Neural cell (in vitro differentiated cells): Measurements from ENCODE around the gene SH3RF3. TPM values are rescaled to one million over a fixed set of nuclear protein-coding genes. Genes with fewer than 3 reads are reported as not detected.

Source experiments
- H2AFZ ChIP-seq: fragments of 200-600, 300-800 bp; sonication (generic), shearing (Covaris generic); 2 replicates; pipeline ENCODE4 v1.6.0; 2014; ENCODE audit warnings: low read depth, mild to moderate bottlenecking, antibody characterized with exemption, low read length, moderate library complexity
- H3F3A ChIP-seq: fragments of 200-600 bp; shearing (Covaris generic); 2 replicates; pipeline ENCODE4 v1.6.1; 2016; ENCODE audit warnings: mild to moderate bottlenecking, moderate library complexity, mixed read lengths, antibody characterized with exemption, low read length; ENCODE audit not compliant: insufficient read depth, poor library complexity, severe bottlenecking
- H3K27ac ChIP-seq: fragments of 200-600, 300-800 bp; sonication (generic), shearing (Covaris generic); 2 replicates; pipeline ENCODE4 v1.5.1; 2014; ENCODE audit warnings: mild to moderate bottlenecking, low read length, moderate library complexity
- H3K27me3 ChIP-seq: fragments of 300-800, 200-600 bp; sonication (generic), shearing (Covaris generic); 2 replicates; pipeline ENCODE4 v1.6.0; 2014; ENCODE audit warnings: mild to moderate bottlenecking, low read depth, low read length, moderate library complexity; ENCODE audit not compliant: insufficient read depth
- H3K36me3 ChIP-seq: fragments of 300-800, 200-600 bp; sonication (generic), shearing (Covaris generic); 2 replicates; pipeline ENCODE4 v1.5.1; 2014; ENCODE audit warnings: mild to moderate bottlenecking, antibody characterized with exemption, low read length, moderate library complexity; ENCODE audit not compliant: insufficient read depth
- H3K4me2 ChIP-seq: fragments of 300-800, 200-600 bp; sonication (generic), shearing (Covaris generic); 2 replicates; pipeline ENCODE4 v1.6.0; 2014; ENCODE audit warnings: mild to moderate bottlenecking, low read length
- H3K4me3 ChIP-seq: fragments of 300-800, 200-600 bp; sonication (generic), shearing (Covaris generic); 2 replicates; pipeline ENCODE4 v1.5.1; 2014; ENCODE audit warnings: mild to moderate bottlenecking, low read length, moderate library complexity
- H3K79me2 ChIP-seq: fragments of 200-600 bp; shearing (Covaris generic); replicated peaks from 2 replicates; pipeline ENCODE4 v1.6.0; 2014; ENCODE audit warnings: mild to moderate bottlenecking, low read length, moderate library complexity; ENCODE audit not compliant: insufficient read depth
- H3K9ac ChIP-seq: fragments of 300-800, 200-600 bp; sonication (generic), shearing (Covaris generic); 2 replicates; pipeline ENCODE4 v1.6.1; 2016; ENCODE audit warnings: mild to moderate bottlenecking, low read length, mixed read lengths
- H3K9me2 ChIP-seq: fragments of 200-600 bp; shearing (Covaris generic); 2 replicates; pipeline ENCODE4 v1.6.1; 2016; ENCODE audit warnings: mild to moderate bottlenecking, low read length, mixed read lengths; ENCODE audit not compliant: insufficient read depth
- H3K9me3 ChIP-seq: fragments of 200-600, 300-800 bp; sonication (generic), shearing (Covaris generic); 2 replicates; pipeline ENCODE4 v1.6.1; 2016; ENCODE audit warnings: mild to moderate bottlenecking, mixed run types, low read length, moderate library complexity, mixed read lengths
- H4K20me1 ChIP-seq: fragments of 200-600 bp; shearing (Covaris generic); 2 replicates; pipeline ENCODE4 v1.6.1; 2016; ENCODE audit warnings: mild to moderate bottlenecking, mixed run types; ENCODE audit not compliant: insufficient read depth
- EP300 ChIP-seq: fragments of 450-650 bp; conservative IDR thresholded peaks from 2 replicates; pipeline ENCODE4 v1.6.1; 2014; ENCODE audit warnings: antibody characterized with exemption, mild to moderate bottlenecking, moderate library complexity; ENCODE audit not compliant: poor library complexity, severe bottlenecking
- EZH2 ChIP-seq: fragments of 200-600, 300-800 bp; shearing (Covaris generic), sonication (generic); IDR thresholded peaks from 2 replicates; pipeline ENCODE4 v1.6.1; 2014; ENCODE audit warnings: antibody characterized with exemption, low read length, borderline replicate concordance, mild to moderate bottlenecking; ENCODE audit not compliant: insufficient read depth, poor library complexity, severe bottlenecking
- MXI1 ChIP-seq: fragments of 450-650 bp; conservative IDR thresholded peaks from 2 replicates; pipeline ENCODE4 v1.6.1; 2014; ENCODE audit warnings: antibody characterized with exemption, mild to moderate bottlenecking; ENCODE audit not compliant: poor library complexity, severe bottlenecking
- POLR2AphosphoS5 ChIP-seq: IDR thresholded peaks from 2 replicates; pipeline ENCODE4 v1.6.1; 2012
- RAD21 ChIP-seq: fragments of 450-650 bp; conservative IDR thresholded peaks from 2 replicates; pipeline ENCODE4 v1.6.1; 2014; ENCODE audit warnings: antibody characterized with exemption, mild to moderate bottlenecking, moderate library complexity
- SMC3 ChIP-seq: fragments of 450-650 bp; conservative IDR thresholded peaks from 2 replicates; pipeline ENCODE4 v1.6.1; 2014; ENCODE audit warnings: antibody characterized with exemption, mild to moderate bottlenecking, moderate library complexity; ENCODE audit not compliant: poor library complexity
- TAF1 ChIP-seq: IDR thresholded peaks from 2 replicates; pipeline ENCODE4 v1.6.1; 2012; ENCODE audit warnings: low read depth
- polyA plus RNA-seq: library from polyadenylated mRNA; depleted of rRNA; stranded (reverse); fragments of >200 nt; gene quantifications from 2 replicates; pipeline ENCODE4 v1.2.3, GENCODE V29; 2014
- TF ChIP-seq, protein P1 (sequence below): IDR thresholded peaks from 2 replicates; pipeline ENCODE4 v1.6.1; 2012; ENCODE audit warnings: borderline replicate concordance
- TF ChIP-seq, protein P2 (sequence below): fragments of 450-650 bp; IDR thresholded peaks from 2 replicates; pipeline ENCODE4 v1.5.1; 2014; ENCODE audit warnings: antibody characterized with exemption, mild to moderate bottlenecking, moderate library complexity; ENCODE audit not compliant: poor library complexity, severe bottlenecking

SH3RF3 gene
- polyA plus RNA-seq, 1 donor from 2014 or later, result 0.53 TPM

DNA sequence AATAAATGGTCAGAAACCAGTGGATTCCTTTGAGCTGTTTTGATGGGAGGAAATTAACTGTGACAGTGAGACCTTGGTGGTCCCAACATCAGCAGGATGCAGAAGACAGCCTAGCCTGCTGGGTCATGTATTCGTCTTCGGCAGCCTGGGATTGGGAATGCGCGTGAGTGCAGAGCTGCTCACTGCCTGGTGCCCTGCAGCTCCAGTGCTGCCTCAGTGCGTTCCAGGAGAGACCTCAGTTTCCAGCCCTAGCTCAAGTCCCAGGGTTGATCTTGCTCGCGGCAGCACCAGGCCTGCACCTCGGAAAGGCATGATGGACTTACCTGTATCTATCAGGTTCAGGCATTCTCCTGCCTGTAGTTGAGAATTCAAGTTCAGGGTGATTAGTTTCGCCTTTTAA lies 203.9 kb downstream of the SH3RF3 start:
- Histone ChIP-seq H2AFZ (no peak overlapping the region), H4K20me1 (no peaks in the 10 kb centered on the region), H3K79me2 (no peaks in the 10 kb centered on the region), H3K4me3 (no peak overlapping the region), H3K9me3 (no peaks in the 10 kb centered on the region), H3K36me3 (no peaks in the 10 kb centered on the region), H3K27me3 (no peaks in the 10 kb centered on the region), H3K4me2 (no peak overlapping the region), H3K9ac (no peak overlapping the region), H3K27ac (no peak overlapping the region), H3K9me2 (no peaks in the 10 kb centered on the region), H3F3A (no peaks in the 10 kb centered on the region)
- TF ChIP-seq POLR2AphosphoS5 (no peak), EZH2 (no peak), RAD21 (no peak), TAF1 (no peak), MXI1 (no peak), SMC3 (no peak), EP300 (no peak)
- TF ChIP-seq, protein P1, sequence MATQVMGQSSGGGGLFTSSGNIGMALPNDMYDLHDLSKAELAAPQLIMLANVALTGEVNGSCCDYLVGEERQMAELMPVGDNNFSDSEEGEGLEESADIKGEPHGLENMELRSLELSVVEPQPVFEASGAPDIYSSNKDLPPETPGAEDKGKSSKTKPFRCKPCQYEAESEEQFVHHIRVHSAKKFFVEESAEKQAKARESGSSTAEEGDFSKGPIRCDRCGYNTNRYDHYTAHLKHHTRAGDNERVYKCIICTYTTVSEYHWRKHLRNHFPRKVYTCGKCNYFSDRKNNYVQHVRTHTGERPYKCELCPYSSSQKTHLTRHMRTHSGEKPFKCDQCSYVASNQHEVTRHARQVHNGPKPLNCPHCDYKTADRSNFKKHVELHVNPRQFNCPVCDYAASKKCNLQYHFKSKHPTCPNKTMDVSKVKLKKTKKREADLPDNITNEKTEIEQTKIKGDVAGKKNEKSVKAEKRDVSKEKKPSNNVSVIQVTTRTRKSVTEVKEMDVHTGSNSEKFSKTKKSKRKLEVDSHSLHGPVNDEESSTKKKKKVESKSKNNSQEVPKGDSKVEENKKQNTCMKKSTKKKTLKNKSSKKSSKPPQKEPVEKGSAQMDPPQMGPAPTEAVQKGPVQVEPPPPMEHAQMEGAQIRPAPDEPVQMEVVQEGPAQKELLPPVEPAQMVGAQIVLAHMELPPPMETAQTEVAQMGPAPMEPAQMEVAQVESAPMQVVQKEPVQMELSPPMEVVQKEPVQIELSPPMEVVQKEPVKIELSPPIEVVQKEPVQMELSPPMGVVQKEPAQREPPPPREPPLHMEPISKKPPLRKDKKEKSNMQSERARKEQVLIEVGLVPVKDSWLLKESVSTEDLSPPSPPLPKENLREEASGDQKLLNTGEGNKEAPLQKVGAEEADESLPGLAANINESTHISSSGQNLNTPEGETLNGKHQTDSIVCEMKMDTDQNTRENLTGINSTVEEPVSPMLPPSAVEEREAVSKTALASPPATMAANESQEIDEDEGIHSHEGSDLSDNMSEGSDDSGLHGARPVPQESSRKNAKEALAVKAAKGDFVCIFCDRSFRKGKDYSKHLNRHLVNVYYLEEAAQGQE, result no peak
- TF ChIP-seq, protein P2, sequence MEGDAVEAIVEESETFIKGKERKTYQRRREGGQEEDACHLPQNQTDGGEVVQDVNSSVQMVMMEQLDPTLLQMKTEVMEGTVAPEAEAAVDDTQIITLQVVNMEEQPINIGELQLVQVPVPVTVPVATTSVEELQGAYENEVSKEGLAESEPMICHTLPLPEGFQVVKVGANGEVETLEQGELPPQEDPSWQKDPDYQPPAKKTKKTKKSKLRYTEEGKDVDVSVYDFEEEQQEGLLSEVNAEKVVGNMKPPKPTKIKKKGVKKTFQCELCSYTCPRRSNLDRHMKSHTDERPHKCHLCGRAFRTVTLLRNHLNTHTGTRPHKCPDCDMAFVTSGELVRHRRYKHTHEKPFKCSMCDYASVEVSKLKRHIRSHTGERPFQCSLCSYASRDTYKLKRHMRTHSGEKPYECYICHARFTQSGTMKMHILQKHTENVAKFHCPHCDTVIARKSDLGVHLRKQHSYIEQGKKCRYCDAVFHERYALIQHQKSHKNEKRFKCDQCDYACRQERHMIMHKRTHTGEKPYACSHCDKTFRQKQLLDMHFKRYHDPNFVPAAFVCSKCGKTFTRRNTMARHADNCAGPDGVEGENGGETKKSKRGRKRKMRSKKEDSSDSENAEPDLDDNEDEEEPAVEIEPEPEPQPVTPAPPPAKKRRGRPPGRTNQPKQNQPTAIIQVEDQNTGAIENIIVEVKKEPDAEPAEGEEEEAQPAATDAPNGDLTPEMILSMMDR, result no peak

DNA sequence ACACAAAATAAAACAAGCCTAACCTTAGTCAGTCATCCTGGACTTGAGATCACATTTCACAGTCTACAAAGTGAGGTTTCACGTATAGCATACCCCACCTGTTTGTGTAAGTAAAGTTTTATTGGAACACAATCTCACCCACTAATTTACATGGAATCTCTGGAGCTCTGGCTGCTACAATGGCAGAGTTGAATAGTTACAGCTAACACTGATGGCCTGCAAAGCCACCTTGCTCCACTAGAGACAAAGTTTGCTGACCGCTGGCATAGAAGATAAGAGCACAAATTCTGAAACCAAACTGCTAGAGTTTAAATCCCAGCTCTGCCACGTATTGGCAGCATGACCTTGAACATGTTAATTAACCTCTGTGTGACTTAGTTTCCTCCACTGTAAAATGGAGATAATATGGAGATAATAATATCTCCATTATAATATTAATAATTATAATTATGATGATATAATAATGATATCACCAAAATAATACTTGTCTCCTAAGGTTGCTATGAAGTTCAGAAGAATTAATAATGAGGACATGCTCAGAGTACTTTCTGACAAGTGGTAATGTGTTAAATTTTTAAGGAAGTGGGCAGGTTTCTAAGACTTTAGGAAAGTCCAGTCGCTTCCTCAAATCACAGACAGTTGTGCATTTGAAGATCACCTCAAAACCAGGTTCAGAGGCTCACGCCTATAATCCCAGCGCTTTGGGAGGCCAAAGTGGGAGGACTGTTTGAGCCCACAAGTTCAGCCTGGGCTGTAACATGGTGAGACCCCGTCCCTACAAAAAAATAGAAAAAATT lies 204.6 kb downstream of the SH3RF3 start:
- Histone ChIP-seq H3K4me2 (no peak overlapping the region), H3K27ac (no peak overlapping the region), H3K79me2 (no peaks in the 10 kb centered on the region), H4K20me1 (no peaks in the 10 kb centered on the region), H3F3A (no peaks in the 10 kb centered on the region), H2AFZ (no peak overlapping the region), H3K9ac (no peak overlapping the region), H3K4me3 (no peak overlapping the region), H3K27me3 (no peaks in the 10 kb centered on the region), H3K36me3 (no peaks in the 10 kb centered on the region), H3K9me3 (no peaks in the 10 kb centered on the region), H3K9me2 (no peaks in the 10 kb centered on the region)
- no peak for TF ChIP-seq SMC3
- no peak for TF ChIP-seq EZH2
- no peak for TF ChIP-seq TAF1
- TF ChIP-seq POLR2AphosphoS5, result no peak
- TF ChIP-seq RAD21, result no peak
- TF ChIP-seq, protein P1, result no peak
- no peak for TF ChIP-seq EP300
- TF ChIP-seq MXI1, result no peak
- TF ChIP-seq, protein P2, result no peak
